Trophoblast cell (in vitro differentiated cells and primary cell): ENCODE data around the gene MIGA2.

Source experiments
- DNase-seq, 2 donors: peaks; one replicate each; pipeline ENCODE4 v3.0.0-alpha.2; 2016
- H2AFZ ChIP-seq: 2 replicates; pipeline ENCODE4 v1.6.1; 2013; ENCODE audit warnings: low read length, moderate library complexity, mild to moderate bottlenecking; ENCODE audit not compliant: insufficient read depth, poor library complexity
- H2AK5ac ChIP-seq: 2 replicates; pipeline ENCODE4 v1.6.1; 2013; ENCODE audit warnings: mild to moderate bottlenecking, low read length
- H2BK120ac ChIP-seq: 2 replicates; pipeline ENCODE4 v1.6.1; 2013; ENCODE audit warnings: low read length, mild to moderate bottlenecking, moderate library complexity; ENCODE audit not compliant: insufficient read depth, poor library complexity
- H2BK12ac ChIP-seq: 2 replicates; pipeline ENCODE4 v1.6.1; 2013; ENCODE audit warnings: mild to moderate bottlenecking, low read length, moderate library complexity
- H2BK5ac ChIP-seq: 2 replicates; pipeline ENCODE4 v1.6.1; 2013; ENCODE audit warnings: low read length, low read depth, moderate library complexity, mild to moderate bottlenecking; ENCODE audit not compliant: poor library complexity
- H3K14ac ChIP-seq: 2 replicates; pipeline ENCODE4 v1.6.1; 2013; ENCODE audit warnings: mild to moderate bottlenecking, low read length
- H3K18ac ChIP-seq: 2 replicates; pipeline ENCODE4 v1.6.1; 2013; ENCODE audit warnings: mild to moderate bottlenecking, low read length
- H3K23ac ChIP-seq: 2 replicates; pipeline ENCODE4 v1.6.1; 2013; ENCODE audit warnings: low read length
- H3K27ac ChIP-seq: 2 replicates; pipeline ENCODE4 v1.5.1; 2013; ENCODE audit warnings: low read depth, mild to moderate bottlenecking, inconsistent platforms, low read length, moderate library complexity
- H3K27me3 ChIP-seq: 2 replicates; pipeline ENCODE4 v1.6.1; 2013; ENCODE audit warnings: inconsistent platforms, mild to moderate bottlenecking, low read length, moderate library complexity; ENCODE audit not compliant: insufficient read depth
- H3K36me3 ChIP-seq, 2 experiments: 1 replicate in 1 of 2; 2 replicates in 1 of 2; pipeline ENCODE4 v1.6.1; 2013; ENCODE audit warnings: low read length in 2 of 2, mild to moderate bottlenecking in 2 of 2, moderate library complexity in 1 of 2; ENCODE audit not compliant: insufficient read depth in 2 of 2, control insufficient read depth in 1 of 2
- H3K4ac ChIP-seq: 2 replicates; pipeline ENCODE4 v1.6.1; 2013; ENCODE audit warnings: low read depth, mild to moderate bottlenecking, low read length, moderate library complexity
- H3K4me1 ChIP-seq, 2 experiments: 1 replicate in 1 of 2; 2 replicates in 1 of 2; pipeline ENCODE4 v1.6.1; 2013; ENCODE audit warnings: low read length in 2 of 2, mild to moderate bottlenecking in 2 of 2, moderate library complexity in 1 of 2; ENCODE audit not compliant: insufficient read depth in 2 of 2, control insufficient read depth in 1 of 2
- H3K4me2 ChIP-seq: 2 replicates; pipeline ENCODE4 v1.6.1; 2013; ENCODE audit warnings: inconsistent platforms, mild to moderate bottlenecking, low read length, moderate library complexity
- H3K4me3 ChIP-seq: 2 replicates; pipeline ENCODE4 v1.5.1; 2013; ENCODE audit warnings: mild to moderate bottlenecking, low read depth, low read length, inconsistent platforms
- H3K79me1 ChIP-seq: one replicate; pipeline ENCODE4 v1.6.1; 2013; ENCODE audit warnings: low read length
- H3K79me2 ChIP-seq: 2 replicates; pipeline ENCODE4 v1.6.1; 2013; ENCODE audit warnings: low read length, mild to moderate bottlenecking; ENCODE audit not compliant: control insufficient read depth, insufficient read depth, poor library complexity
- H3K9ac ChIP-seq: 2 replicates; pipeline ENCODE4 v1.6.1; 2013; ENCODE audit warnings: mild to moderate bottlenecking, low read length
- H3K9me3 ChIP-seq: 2 replicates; pipeline ENCODE4 v1.6.1; 2013; ENCODE audit warnings: low read depth, mild to moderate bottlenecking, control low read depth, inconsistent platforms, low read length; ENCODE audit not compliant: insufficient read depth
- H4K12ac ChIP-seq: 2 replicates; pipeline ENCODE4 v1.6.1; 2013; ENCODE audit warnings: low read depth, mild to moderate bottlenecking, low read length, moderate library complexity
- H4K8ac ChIP-seq: 2 replicates; pipeline ENCODE4 v1.6.1; 2013; ENCODE audit warnings: low read depth, mild to moderate bottlenecking, low read length, moderate library complexity
- H4K91ac ChIP-seq: one replicate; pipeline ENCODE4 v1.6.1; 2013; ENCODE audit warnings: low read depth, mild to moderate bottlenecking, low read length, moderate library complexity
- WGBS: extraction: QIAGEN DNeasy Blood & Tissue Kit; methylation state at CpG from one replicate; pipeline ENCODE4 v1.1.7; 2013; ENCODE audit warnings: missing lambda C conversion rate; ENCODE audit not compliant: insufficient read length, insufficient coverage; ENCODE audit errors: extremely low coverage; 5-methylcytosine and 5-hydroxymethylcytosine counted together

Gene MIGA2

GRCh38 chr9:129104051-129104450 lies 67.6 kb downstream of the MIGA2 start:
- Histone ChIP-seq H2AFZ (no peak overlapping the region), H4K8ac (no peak overlapping the region), H3K36me3 (peaks cover 0 to 3% of the 10 kb centered on the region in 2 experiments), H4K91ac (peak overlapping the region; percentile 84), H3K4me3 (no peak overlapping the region), H3K79me1 (peaks cover 3% of the 10 kb centered on the region), H3K9ac (no peak overlapping the region), H3K9me3 (no peaks in the 10 kb centered on the region), H2AK5ac (no peak overlapping the region), H3K27me3 (peaks cover under 1% of the 10 kb centered on the region), H2BK12ac (no peak overlapping the region), H3K4me1 (peaks cover 7% of the 10 kb centered on the region in 2 experiments), H3K23ac (no peak overlapping the region), H3K4me2 (no peak overlapping the region), H3K18ac (peak overlapping the region; percentile 14), H2BK120ac (peak overlapping the region; percentile 20), H3K14ac (no peak overlapping the region), H2BK5ac (peak overlapping the region; percentile 31), H4K12ac (no peak overlapping the region), H3K79me2 (no peaks in the 10 kb centered on the region), H3K27ac (no peak overlapping the region), H3K4ac (no peak overlapping the region)
- peak in 1 of 2 donors; percentile 47 for DNase-seq
- WGBS: no CpG with 5 or more reads among the region's 11 CpGs

- Histone ChIP-seq H3K14ac (no peak overlapping the region), H3K79me2 (peaks cover 6% of the 10 kb centered on the region), H3K9ac (no peak overlapping the region), H3K27ac (no peak overlapping the region), H2AFZ (no peak overlapping the region), H4K91ac (no peak overlapping the region), H2AK5ac (no peak overlapping the region), H3K4me2 (no peak overlapping the region), H3K9me3 (no peaks in the 10 kb centered on the region), H2BK12ac (no peak overlapping the region), H3K23ac (no peak overlapping the region), H3K27me3 (peaks cover 6% of the 10 kb centered on the region), H4K8ac (no peak overlapping the region), H3K36me3 (peaks cover 0 to 3% of the 10 kb centered on the region in 2 experiments), H3K4me1 (peaks cover 12% of the 10 kb centered on the region in 2 experiments), H3K4ac (no peak overlapping the region), H3K4me3 (no peak overlapping the region), H2BK5ac (no peak overlapping the region), H3K18ac (no peak overlapping the region), H4K12ac (no peak overlapping the region), H2BK120ac (no peak overlapping the region), H3K79me1 (peaks cover 11% of the 10 kb centered on the region)
- DNase-seq: no peak
- no CpG with 5 or more reads among the region's 17 CpGs for WGBS
Measured at GRCh38 chr9:129105857-129106694, 69.7 kb downstream of the MIGA2 start.

- peaks cover 0 to 3% of the 10 kb centered on the region in 2 experiments for H3K36me3 ChIP-seq
- no peak overlapping the region for H4K12ac ChIP-seq
- no peak overlapping the region for H2AFZ ChIP-seq
- no peaks in the 10 kb centered on the region for H3K9me3 ChIP-seq
- peaks cover 14 to 16% of the 10 kb centered on the region in 2 experiments for H3K4me1 ChIP-seq
- no peak overlapping the region for H2BK120ac ChIP-seq
- H3K4me3 ChIP-seq: no peak overlapping the region
- no peak overlapping the region for H2AK5ac ChIP-seq
- H2BK12ac ChIP-seq: no peak overlapping the region
- no peak overlapping the region for H3K4ac ChIP-seq
- no peak overlapping the region for H3K9ac ChIP-seq
- H3K79me1 ChIP-seq: peaks cover 19% of the 10 kb centered on the region
- no peak for DNase-seq
- H3K18ac ChIP-seq: no peak overlapping the region
- no peak overlapping the region for H2BK5ac ChIP-seq
- H3K27ac ChIP-seq: no peak overlapping the region
- peaks cover 6% of the 10 kb centered on the region for H3K27me3 ChIP-seq
- no peak overlapping the region for H3K4me2 ChIP-seq
- H3K14ac ChIP-seq: no peak overlapping the region
- H4K91ac ChIP-seq: no peak overlapping the region
- WGBS: no CpG with 5 or more reads among the region's 13 CpGs
- H3K23ac ChIP-seq: no peak overlapping the region
- H3K79me2 ChIP-seq: peaks cover 14% of the 10 kb centered on the region
- H4K8ac ChIP-seq: no peak overlapping the region
Measured at GRCh38 chr9:129107651-129108050, 71.2 kb downstream of the MIGA2 start.

- no peak for DNase-seq
- Histone ChIP-seq H4K91ac (peak overlapping the region; percentile 22), H2BK120ac (no peak overlapping the region)
Measured at GRCh38 chr9:129108083-129108804, 71.8 kb downstream of the MIGA2 start.

More at GRCh38 chr9:129108083-129108804, 71.8 kb downstream of the MIGA2 start:
- Histone ChIP-seq H3K79me1 (peaks cover 18% of the 10 kb centered on the region), H3K27me3 (peaks cover 6% of the 10 kb centered on the region), H2BK5ac (no peak overlapping the region), H3K27ac (no peak overlapping the region), H3K23ac (no peak overlapping the region), H3K4me2 (no peak overlapping the region), H3K4ac (no peak overlapping the region), H3K18ac (no peak overlapping the region), H3K79me2 (peaks cover 14% of the 10 kb centered on the region), H3K36me3 (peaks cover 0 to 3% of the 10 kb centered on the region in 2 experiments), H4K8ac (no peak overlapping the region), H3K4me3 (no peak overlapping the region), H3K14ac (no peak overlapping the region), H2BK12ac (no peak overlapping the region), H2AFZ (no peak overlapping the region), H3K4me1 (peaks cover 10 to 12% of the 10 kb centered on the region in 2 experiments), H3K9me3 (no peaks in the 10 kb centered on the region), H4K12ac (no peak overlapping the region), H3K9ac (no peak overlapping the region), H2AK5ac (no peak overlapping the region)
- WGBS: no CpG with 5 or more reads among the region's 13 CpGs
